BJ (cell line): ENCODE measurements around the gene GPHN. TPM values are rescaled to one million over a fixed set of nuclear protein-coding genes. Genes with fewer than 3 reads are reported as not detected.
"Not testable (repeated sequence)": the region's sequence is repeated elsewhere in the genome, so short reads cannot be mapped to it uniquely, and the experiment has no call there.

Experiments
- CTCF ChIA-PET: fragments of 350-600 bp; formaldehyde crosslinking; extraction: SDS; loops from one replicate; lab custom pipeline; 2021; ENCODE audit warnings: antibody characterized with exemption, inconsistent platforms; lab: Yijun Ruan, JAX
- POLR2A ChIA-PET: fragments of 300-600 bp; sonication (Branson Sonifier 250); formaldehyde crosslinking; extraction: SDS; loops from one replicate; lab custom pipeline; 2021; ENCODE audit warnings: antibody characterized with exemption; lab: Charles Lee
- DNase-seq: peaks from one replicate; pipeline ENCODE4 v3.0.0-alpha.2; 2011; ENCODE audit warnings: low read depth
- H3K27me3 ChIP-seq: 2 replicates; pipeline ENCODE4 v1.6.0; 2011; ENCODE audit warnings: low read length; ENCODE audit not compliant: control insufficient read depth, insufficient read depth
- H3K36me3 ChIP-seq: 2 replicates; pipeline ENCODE4 v1.5.1; 2011; ENCODE audit warnings: low read length; ENCODE audit not compliant: control insufficient read depth, insufficient read depth
- H3K4me3 ChIP-seq: 2 replicates; pipeline ENCODE4 v1.5.1; 2011; ENCODE audit warnings: low read depth, mild to moderate bottlenecking, control low read depth, low read length
- polyA plus RNA-seq: library from polyadenylated mRNA; depleted of rRNA; stranded (reverse); fragments of >200 nt; gene quantifications from 2 replicates; pipeline ENCODE4 v1.2.3, GENCODE V29; 2011
- TF ChIP-seq, protein P1 (sequence below): IDR thresholded peaks from 2 replicates; pipeline ENCODE4 v1.5.1; 2011; ENCODE audit warnings: low read depth, mild to moderate bottlenecking, control low read depth, inconsistent platforms, low read length, moderate library complexity; ENCODE audit not compliant: insufficient read depth

GPHN gene
- polyA plus RNA-seq, 1 experiment: 7.7 TPM

- H3K36me3 ChIP-seq: no peaks in the 10 kb centered on the region
- no peak overlapping the region for H3K4me3 ChIP-seq
- TF ChIP-seq, protein P1, sequence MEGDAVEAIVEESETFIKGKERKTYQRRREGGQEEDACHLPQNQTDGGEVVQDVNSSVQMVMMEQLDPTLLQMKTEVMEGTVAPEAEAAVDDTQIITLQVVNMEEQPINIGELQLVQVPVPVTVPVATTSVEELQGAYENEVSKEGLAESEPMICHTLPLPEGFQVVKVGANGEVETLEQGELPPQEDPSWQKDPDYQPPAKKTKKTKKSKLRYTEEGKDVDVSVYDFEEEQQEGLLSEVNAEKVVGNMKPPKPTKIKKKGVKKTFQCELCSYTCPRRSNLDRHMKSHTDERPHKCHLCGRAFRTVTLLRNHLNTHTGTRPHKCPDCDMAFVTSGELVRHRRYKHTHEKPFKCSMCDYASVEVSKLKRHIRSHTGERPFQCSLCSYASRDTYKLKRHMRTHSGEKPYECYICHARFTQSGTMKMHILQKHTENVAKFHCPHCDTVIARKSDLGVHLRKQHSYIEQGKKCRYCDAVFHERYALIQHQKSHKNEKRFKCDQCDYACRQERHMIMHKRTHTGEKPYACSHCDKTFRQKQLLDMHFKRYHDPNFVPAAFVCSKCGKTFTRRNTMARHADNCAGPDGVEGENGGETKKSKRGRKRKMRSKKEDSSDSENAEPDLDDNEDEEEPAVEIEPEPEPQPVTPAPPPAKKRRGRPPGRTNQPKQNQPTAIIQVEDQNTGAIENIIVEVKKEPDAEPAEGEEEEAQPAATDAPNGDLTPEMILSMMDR: no peak
- POLR2A ChIA-PET: no interaction called here
- CTCF ChIA-PET: no interaction called here
- no peak for DNase-seq
- H3K27me3 ChIP-seq: no peaks in the 10 kb centered on the region
Observed at GRCh38 chr14:66717561-66718140, 209.7 kb downstream of the GPHN start.

DNA sequence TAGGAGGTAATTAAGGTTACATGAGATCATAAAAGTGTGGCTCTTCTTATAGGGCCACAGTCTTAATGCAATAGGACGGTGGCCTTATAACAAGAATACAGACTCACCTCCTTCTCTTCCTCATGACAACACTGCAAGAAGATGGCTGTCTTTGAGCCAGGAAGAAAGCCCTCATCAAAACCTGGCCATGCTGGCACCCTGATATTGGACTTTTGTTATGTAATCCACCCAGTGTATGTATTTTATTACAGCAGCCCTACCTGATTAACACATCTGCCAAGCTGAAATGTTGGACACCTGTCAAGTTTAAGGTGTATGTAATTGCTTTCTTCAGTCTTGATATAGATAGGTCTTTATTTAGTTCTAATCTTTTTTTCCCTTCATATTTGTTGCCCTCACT lies 217.0 kb downstream of the GPHN start:
- H3K4me3 ChIP-seq: no peak overlapping the region
- POLR2A ChIA-PET: no interaction called here
- H3K36me3 ChIP-seq: no peaks in the 10 kb centered on the region
- DNase-seq: no peak
- no peaks in the 10 kb centered on the region for H3K27me3 ChIP-seq
- TF ChIP-seq, protein P1: no peak
- CTCF ChIA-PET: no interaction called here

DNA sequence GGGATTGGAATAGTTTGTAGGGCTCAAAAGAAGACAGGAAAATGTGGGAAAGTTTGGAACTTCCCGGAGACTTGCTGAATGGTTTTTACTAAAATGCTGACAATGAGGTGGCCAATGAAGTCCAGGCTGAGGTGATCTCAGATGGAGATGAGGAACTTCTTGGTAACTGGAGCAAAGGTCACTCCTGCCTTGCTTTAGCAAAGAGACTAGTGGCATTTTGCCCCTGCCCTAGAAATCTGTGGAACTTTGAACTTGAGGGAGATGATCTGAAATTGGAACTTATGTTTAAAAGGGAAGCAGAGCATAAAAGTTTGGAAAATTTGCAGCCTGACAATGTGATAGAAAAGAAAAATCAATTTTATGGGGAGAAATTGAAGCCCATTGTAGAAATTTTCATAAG lies 223.4 kb downstream of the GPHN start:
- H3K4me3 ChIP-seq, CTCF ChIA-PET, H3K27me3 ChIP-seq, DNase-seq, H3K36me3 ChIP-seq, POLR2A ChIA-PET: not testable (repeated sequence)

- Histone ChIP-seq H3K36me3 (no peaks in the 10 kb centered on the region), H3K27me3 (no peaks in the 10 kb centered on the region), H3K4me3 (no peak overlapping the region)
- DNase-seq: no peak
- ChIA-PET CTCF (no interaction called here), POLR2A (no interaction called here)
- TF ChIP-seq, protein P1: no peak
Observed at GRCh38 chr14:66735853-66736252, 227.9 kb downstream of the GPHN start.

DNA sequence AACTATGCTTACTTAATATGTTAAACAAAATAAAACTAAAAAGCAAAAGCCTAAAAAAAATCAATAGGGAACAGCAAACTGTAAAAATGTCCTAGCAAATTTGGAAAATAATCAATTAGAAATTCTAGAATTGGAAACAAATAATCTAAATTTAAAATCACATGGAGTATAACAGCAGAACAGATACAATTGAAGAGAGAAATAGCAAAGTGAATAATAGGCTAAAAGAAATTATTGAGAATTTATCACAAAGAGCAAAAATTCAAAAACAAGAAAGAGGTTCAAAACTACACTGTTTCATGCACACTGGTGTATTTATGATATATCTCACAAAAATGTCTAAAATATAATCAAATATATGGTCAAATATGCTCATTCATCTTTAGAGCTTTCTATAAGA lies 231.9 kb downstream of the GPHN start:
- TF ChIP-seq, protein P1: no peak
- POLR2A ChIA-PET: no interaction called here
- Histone ChIP-seq H3K4me3 (no peak overlapping the region), H3K36me3 (no peaks in the 10 kb centered on the region), H3K27me3 (no peaks in the 10 kb centered on the region)
- CTCF ChIA-PET: no interaction called here
- DNase-seq: no peak

- CTCF ChIA-PET: interaction anchor here (1.2 to 1.6 kb wide), 2 partner anchors 121 to 248 kb away, joined by 3 to 11 read pairs; no protein-coding TSS in a partner anchor
- POLR2A ChIA-PET: no interaction called here
- no peak for DNase-seq
- H3K36me3 ChIP-seq: no peaks in the 10 kb centered on the region
- H3K4me3 ChIP-seq: no peak overlapping the region
- TF ChIP-seq, protein P1: no peak
- no peaks in the 10 kb centered on the region for H3K27me3 ChIP-seq
Observed at GRCh38 chr14:66745078-66745477, 237.1 kb downstream of the GPHN start.
